Colonic mucosa (tissue), 4 donors: Measurements from ENCODE around the gene CNGA3. TPM values are rescaled to one million over a fixed set of nuclear protein-coding genes. Genes with fewer than 3 reads are reported as not detected.

Experiments
- DNase-seq: peaks from one replicate; pipeline ENCODE4 v3.0.0-alpha.2; 2020
- H3K27ac ChIP-seq: fragments of 200-600 bp; one replicate; pipeline ENCODE4 v1.8.0; 2021
- H3K27me3 ChIP-seq: fragments of 200-600 bp; one replicate; pipeline ENCODE4 v1.8.0; 2021
- H3K36me3 ChIP-seq: fragments of 200-600 bp; one replicate; pipeline ENCODE4 v1.8.0; 2021
- H3K4me1 ChIP-seq: fragments of 200-600 bp; one replicate; pipeline ENCODE4 v1.8.0; 2021; ENCODE audit warnings: mild to moderate bottlenecking
- H3K4me3 ChIP-seq: fragments of 200-600 bp; one replicate; pipeline ENCODE4 v1.8.0; 2021
- H3K9ac ChIP-seq, 2 donors: one replicate each; pipeline ENCODE4 v1.7.0; 2013; ENCODE audit warnings: control low read depth in 2 of 2, low read depth in 2 of 2, low read length in 2 of 2
- H3K9me3 ChIP-seq: fragments of 200-600 bp; one replicate; pipeline ENCODE4 v1.8.0; 2021
- intact Hi-C: fragments of 100-400 bp; cut with DNase I; formaldehyde crosslinking; loops from one replicate; pipeline ENCODE4 v1.14.1; 2022
- total RNA-seq, 2 donors: library from RNA; stranded (reverse); fragmentation: NEBNext Ultra II Directional in 1 of 2; extraction: Animal tissue kit (Norgen Biotek cat#: 25700) in 1 of 2; gene quantifications; one replicate each; pipeline ENCODE4 v1.2.1, GENCODE V29; 2021
- TF ChIP-seq, protein P1 (sequence below): fragments of 200-600 bp; IDR thresholded peaks from one replicate; pipeline ENCODE4 v1.8.0; 2022; ENCODE audit warnings: antibody characterized with exemption, mild to moderate bottlenecking
- donor health status: healthy.
- donor health status: DM: no; HTN: no; CAD: no.
- donor health status: DM: no; HTN: no; CAD: no.

Gene CNGA3
- total RNA-seq, 2 donors from 2014 or later: 0.20 to 0.35 TPM

DNA sequence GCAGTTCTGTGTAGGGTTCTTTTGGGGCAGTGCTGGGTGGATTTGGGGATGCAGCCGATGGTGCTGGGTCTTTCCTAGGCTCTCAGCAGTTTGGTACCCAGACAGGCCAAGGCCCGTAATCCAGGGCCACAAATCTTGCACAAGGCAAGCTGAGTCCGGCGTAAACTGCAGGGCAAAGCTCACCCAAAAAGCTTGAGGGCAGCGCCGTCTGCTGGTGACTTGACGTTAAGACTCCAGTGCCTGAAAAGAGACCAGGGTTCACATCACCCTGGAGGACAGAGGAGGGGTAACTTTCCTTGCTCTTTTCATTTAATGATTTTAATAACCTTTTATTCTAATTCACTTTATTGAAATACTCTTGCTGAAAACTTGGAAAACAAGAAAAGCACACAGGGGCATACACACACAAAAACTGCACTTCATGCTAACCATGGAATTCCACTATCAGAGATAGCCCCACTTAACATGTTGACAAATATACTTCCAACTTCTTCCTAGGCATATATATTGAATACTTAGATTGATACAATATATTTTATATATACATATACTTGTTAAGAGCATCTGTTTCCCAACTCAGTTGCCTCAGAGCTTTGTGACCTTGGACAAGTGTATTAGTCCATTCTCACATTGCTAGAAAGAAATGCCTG lies 38.9 kb downstream of the CNGA3 start:
- TF ChIP-seq, protein P1, sequence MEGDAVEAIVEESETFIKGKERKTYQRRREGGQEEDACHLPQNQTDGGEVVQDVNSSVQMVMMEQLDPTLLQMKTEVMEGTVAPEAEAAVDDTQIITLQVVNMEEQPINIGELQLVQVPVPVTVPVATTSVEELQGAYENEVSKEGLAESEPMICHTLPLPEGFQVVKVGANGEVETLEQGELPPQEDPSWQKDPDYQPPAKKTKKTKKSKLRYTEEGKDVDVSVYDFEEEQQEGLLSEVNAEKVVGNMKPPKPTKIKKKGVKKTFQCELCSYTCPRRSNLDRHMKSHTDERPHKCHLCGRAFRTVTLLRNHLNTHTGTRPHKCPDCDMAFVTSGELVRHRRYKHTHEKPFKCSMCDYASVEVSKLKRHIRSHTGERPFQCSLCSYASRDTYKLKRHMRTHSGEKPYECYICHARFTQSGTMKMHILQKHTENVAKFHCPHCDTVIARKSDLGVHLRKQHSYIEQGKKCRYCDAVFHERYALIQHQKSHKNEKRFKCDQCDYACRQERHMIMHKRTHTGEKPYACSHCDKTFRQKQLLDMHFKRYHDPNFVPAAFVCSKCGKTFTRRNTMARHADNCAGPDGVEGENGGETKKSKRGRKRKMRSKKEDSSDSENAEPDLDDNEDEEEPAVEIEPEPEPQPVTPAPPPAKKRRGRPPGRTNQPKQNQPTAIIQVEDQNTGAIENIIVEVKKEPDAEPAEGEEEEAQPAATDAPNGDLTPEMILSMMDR: peak; percentile 92
- intact Hi-C loops: loop anchor here (2.0 to 10.0 kb wide), 2 partner anchors 210 to 576 kb away; no protein-coding TSS in a partner anchor

DNA sequence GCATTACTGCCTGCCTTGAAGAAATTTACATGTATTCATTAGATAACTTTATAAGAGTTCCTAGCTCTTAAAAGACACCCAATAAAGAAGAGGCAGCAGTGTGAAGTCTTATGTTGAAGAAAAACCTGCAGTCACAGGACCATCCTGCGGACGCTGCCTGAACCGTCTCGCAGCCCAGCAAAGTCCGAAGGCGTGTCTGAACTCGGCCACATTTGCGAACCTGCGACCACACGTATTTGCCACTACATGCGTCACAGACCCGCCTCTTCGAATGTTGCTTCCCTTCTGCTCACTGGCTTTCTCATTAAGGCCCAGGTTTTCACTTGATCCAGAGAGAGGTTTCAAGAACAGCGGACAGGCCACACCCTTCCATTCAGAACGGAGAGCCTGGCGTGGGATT lies 41.2 kb downstream of the CNGA3 start:
- no peaks in the 10 kb centered on the region for H3K27me3 ChIP-seq
- no peak overlapping the region for H3K4me3 ChIP-seq
- H3K9me3 ChIP-seq: no peaks in the 10 kb centered on the region
- DNase-seq: no peak
- intact Hi-C loops: loop anchor here (10.0 kb wide), 1 partner anchor 213 kb away; no protein-coding TSS in a partner anchor
- no peak overlapping the region for H3K27ac ChIP-seq
- no peak overlapping the region for H3K9ac ChIP-seq
- no peaks in the 10 kb centered on the region for H3K36me3 ChIP-seq
- TF ChIP-seq, protein P1: no peak
- no peaks in the 10 kb centered on the region for H3K4me1 ChIP-seq

More for the DNA sequence above, 38.9 kb downstream of the CNGA3 start:
- Histone ChIP-seq H3K9me3 (no peaks in the 10 kb centered on the region), H3K4me3 (no peak overlapping the region), H3K36me3 (no peaks in the 10 kb centered on the region), H3K27ac (no peak overlapping the region), H3K9ac (no peak overlapping the region), H3K27me3 (no peaks in the 10 kb centered on the region), H3K4me1 (no peaks in the 10 kb centered on the region)
- DNase-seq: peak; percentile 83

GRCh38 chr2:98388081-98388480 lies 41.8 kb downstream of the CNGA3 start:
- H3K4me1 ChIP-seq: no peaks in the 10 kb centered on the region
- H3K36me3 ChIP-seq: no peaks in the 10 kb centered on the region
- no peak for DNase-seq
- H3K27ac ChIP-seq: no peak overlapping the region
- no peaks in the 10 kb centered on the region for H3K9me3 ChIP-seq
- TF ChIP-seq, protein P1: no peak
- H3K27me3 ChIP-seq: no peaks in the 10 kb centered on the region
- no peak overlapping the region for H3K4me3 ChIP-seq
- no peak overlapping the region for H3K9ac ChIP-seq
- intact Hi-C loops: loop anchor here (10.0 kb wide), 1 partner anchor 213 kb away; no protein-coding TSS in a partner anchor

GRCh38 chr2:98388601-98389250 lies 42.5 kb downstream of the CNGA3 start:
- TF ChIP-seq, protein P1: no peak
- no peaks in the 10 kb centered on the region for H3K9me3 ChIP-seq
- DNase-seq: no peak
- intact Hi-C loops: loop anchor here (10.0 kb wide), 1 partner anchor 214 kb away; no protein-coding TSS in a partner anchor
- no peak overlapping the region for H3K9ac ChIP-seq
- no peaks in the 10 kb centered on the region for H3K36me3 ChIP-seq
- no peak overlapping the region for H3K27ac ChIP-seq
- H3K27me3 ChIP-seq: no peaks in the 10 kb centered on the region
- H3K4me3 ChIP-seq: no peak overlapping the region
- no peaks in the 10 kb centered on the region for H3K4me1 ChIP-seq

- no peak for DNase-seq
- no peak overlapping the region for H3K27ac ChIP-seq
- no peak overlapping the region for H3K4me3 ChIP-seq
- intact Hi-C loops: loop anchor here (10.0 kb wide), 1 partner anchor 214 kb away; no protein-coding TSS in a partner anchor
- no peaks in the 10 kb centered on the region for H3K36me3 ChIP-seq
- TF ChIP-seq, protein P1: no peak
- H3K4me1 ChIP-seq: no peaks in the 10 kb centered on the region
- no peaks in the 10 kb centered on the region for H3K27me3 ChIP-seq
- no peak overlapping the region for H3K9ac ChIP-seq
- no peaks in the 10 kb centered on the region for H3K9me3 ChIP-seq
These were observed 43.0 kb downstream of the CNGA3 start for GRCh38 chr2:98389251-98389605.
